Measurements from ENCODE around the gene TSHZ1.

Gene TSHZ1

GRCh38 chr18:75275226-75275625, 64.6 kb downstream of the TSHZ1 start:
- TF ChIP-seq REST (IDR thresholded peaks at IDR 0.05; ENCODE audit: insufficient read depth in 1 of 2, low read depth in 2 of 2, low read length in 2 of 2) (no peak), TAF1 (IDR thresholded peaks at IDR 0.05; ENCODE audit: borderline replicate concordance, insufficient read depth, low read length) (no peak), POLR2AphosphoS5 (IDR thresholded peaks at IDR 0.05; ENCODE audit: low read depth, low read length) (no peak), SIN3A (IDR thresholded peaks at IDR 0.05; ENCODE audit: borderline replicate concordance, insufficient read depth, low read length) (no peak), FOXP2 (optimal IDR thresholded peaks at IDR 0.05; ENCODE audit: borderline replicate concordance, extremely low read depth, extremely low read length, insufficient read depth) (no peak)

- TF ChIP-seq FOXP2 (optimal IDR thresholded peaks at IDR 0.05; ENCODE audit: borderline replicate concordance, extremely low read depth, extremely low read length, insufficient read depth), result no peak
These were observed 66.4 kb downstream of the TSHZ1 start for GRCh38 chr18:75276818-75277609.

GRCh38 chr18:75277610-75277928, 67.0 kb downstream of the TSHZ1 start:
- TF ChIP-seq REST (IDR thresholded peaks at IDR 0.05; ENCODE audit: insufficient read depth in 1 of 2, low read depth in 2 of 2, low read length in 2 of 2) (no peak), TAF1 (IDR thresholded peaks at IDR 0.05; ENCODE audit: borderline replicate concordance, insufficient read depth, low read length) (no peak), POLR2AphosphoS5 (IDR thresholded peaks at IDR 0.05; ENCODE audit: low read depth, low read length) (no peak), FOXP2 (optimal IDR thresholded peaks at IDR 0.05; ENCODE audit: borderline replicate concordance, extremely low read depth, extremely low read length, insufficient read depth) (no peak), SIN3A (IDR thresholded peaks at IDR 0.05; ENCODE audit: borderline replicate concordance, insufficient read depth, low read length) (no peak)

- TF ChIP-seq FOXP2 (optimal IDR thresholded peaks at IDR 0.05; ENCODE audit: borderline replicate concordance, extremely low read depth, extremely low read length, insufficient read depth) (no peak), POLR2AphosphoS5 (IDR thresholded peaks at IDR 0.05; ENCODE audit: low read depth, low read length) (no peak), REST (IDR thresholded peaks at IDR 0.05; ENCODE audit: insufficient read depth in 1 of 2, low read depth in 2 of 2, low read length in 2 of 2) (no peak), SIN3A (IDR thresholded peaks at IDR 0.05; ENCODE audit: borderline replicate concordance, insufficient read depth, low read length) (no peak), TAF1 (IDR thresholded peaks at IDR 0.05; ENCODE audit: borderline replicate concordance, insufficient read depth, low read length) (no peak)
These were observed 68.8 kb downstream of the TSHZ1 start for GRCh38 chr18:75279381-75279780.

GRCh38 chr18:75280427-75281280, 70.1 kb downstream of the TSHZ1 start:
- TF ChIP-seq REST (IDR thresholded peaks at IDR 0.05; ENCODE audit: insufficient read depth in 1 of 2, low read depth in 2 of 2, low read length in 2 of 2) (no peak), TAF1 (IDR thresholded peaks at IDR 0.05; ENCODE audit: borderline replicate concordance, insufficient read depth, low read length) (no peak), SIN3A (IDR thresholded peaks at IDR 0.05; ENCODE audit: borderline replicate concordance, insufficient read depth, low read length) (no peak), FOXP2 (optimal IDR thresholded peaks at IDR 0.05; ENCODE audit: borderline replicate concordance, extremely low read depth, extremely low read length, insufficient read depth) (no peak)
